Effector memory CD4-positive, alpha-beta T cell (primary cell): ENCODE results near the gene COL26A1.

Experiments
- DNase-seq, 3 donors: peaks; one replicate each; pipeline ENCODE4 v3.0.0-alpha.2; 2020
- H3K27ac ChIP-seq: 2 replicates; pipeline ENCODE4 v1.7.0; 2013; ENCODE audit warnings: mild to moderate bottlenecking, low read length, moderate library complexity; ENCODE audit not compliant: insufficient read depth, poor library complexity, severe bottlenecking
- H3K27me3 ChIP-seq: replicated peaks from 2 replicates; pipeline ENCODE4 v1.7.0; 2013; ENCODE audit warnings: mild to moderate bottlenecking, low read length; ENCODE audit not compliant: insufficient read depth, control insufficient read depth, poor library complexity, severe bottlenecking
- H3K36me3 ChIP-seq: 2 replicates; pipeline ENCODE4 v1.7.0; 2013; ENCODE audit warnings: mild to moderate bottlenecking, low read length, moderate library complexity; ENCODE audit not compliant: control insufficient read depth, insufficient read depth
- H3K4me1 ChIP-seq: 2 replicates; pipeline ENCODE4 v1.7.0; 2013; ENCODE audit warnings: low read length, mild to moderate bottlenecking; ENCODE audit not compliant: control insufficient read depth, insufficient read depth, poor library complexity, severe bottlenecking
- H3K4me3 ChIP-seq: 2 replicates; pipeline ENCODE4 v1.7.0; 2013; ENCODE audit warnings: low read length, low read depth, mild to moderate bottlenecking; ENCODE audit not compliant: insufficient read depth, poor library complexity, severe bottlenecking
- H3K9me3 ChIP-seq: 2 replicates; pipeline ENCODE4 v1.7.0; 2013; ENCODE audit warnings: mild to moderate bottlenecking, low read length, moderate library complexity; ENCODE audit not compliant: control insufficient read depth

COL26A1 gene

DNA sequence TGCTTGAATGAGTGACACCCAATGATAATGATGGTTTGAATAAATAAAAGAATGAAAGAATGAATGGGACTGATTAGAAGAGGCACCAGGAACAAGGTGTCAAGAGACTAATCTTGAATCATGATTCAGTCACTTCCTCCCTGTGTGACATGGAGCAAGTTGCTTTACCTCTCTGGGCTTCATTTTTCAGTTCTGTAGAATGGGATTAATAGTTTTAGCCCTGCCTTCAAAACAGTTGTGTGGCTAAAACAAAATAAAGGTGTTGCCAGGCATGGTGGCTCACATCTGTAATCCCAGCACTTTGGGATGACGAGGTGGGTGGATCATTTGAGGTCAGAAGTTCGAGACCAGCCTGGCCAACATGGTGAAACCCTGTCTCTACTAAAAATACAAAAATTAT, 228.8 kb downstream of the COL26A1 start:
- no peaks in the 10 kb centered on the region for H3K9me3 ChIP-seq
- no peak overlapping the region for H3K27ac ChIP-seq
- H3K4me3 ChIP-seq: no peak overlapping the region
- no peaks in the 10 kb centered on the region for H3K27me3 ChIP-seq
- no peaks in the 10 kb centered on the region for H3K4me1 ChIP-seq
- H3K36me3 ChIP-seq: no peaks in the 10 kb centered on the region
- DNase-seq: no peak

DNA sequence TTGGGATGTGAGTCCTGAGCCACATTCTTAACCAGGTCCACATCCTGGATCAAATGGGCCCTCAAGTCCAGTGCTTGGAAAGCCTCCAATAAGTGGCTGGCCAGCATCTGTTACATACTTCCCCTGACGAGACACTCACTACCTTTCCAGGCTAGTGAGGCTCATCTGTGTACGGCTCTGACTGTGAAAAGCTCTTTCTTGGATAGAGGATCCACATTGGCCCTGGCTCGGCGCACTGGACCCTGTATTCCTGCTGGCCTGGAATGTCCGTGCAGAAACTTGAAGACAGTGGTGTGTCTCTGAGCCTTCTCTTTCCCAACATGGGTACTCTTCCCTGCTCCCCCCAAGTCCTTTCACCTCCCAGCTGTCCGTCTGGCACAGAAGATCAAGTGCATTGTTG, 230.9 kb downstream of the COL26A1 start:
- H3K36me3 ChIP-seq: no peaks in the 10 kb centered on the region
- no peaks in the 10 kb centered on the region for H3K27me3 ChIP-seq
- no peak overlapping the region for H3K27ac ChIP-seq
- no peaks in the 10 kb centered on the region for H3K9me3 ChIP-seq
- H3K4me3 ChIP-seq: no peak overlapping the region
- DNase-seq: no peak
- no peaks in the 10 kb centered on the region for H3K4me1 ChIP-seq

DNA sequence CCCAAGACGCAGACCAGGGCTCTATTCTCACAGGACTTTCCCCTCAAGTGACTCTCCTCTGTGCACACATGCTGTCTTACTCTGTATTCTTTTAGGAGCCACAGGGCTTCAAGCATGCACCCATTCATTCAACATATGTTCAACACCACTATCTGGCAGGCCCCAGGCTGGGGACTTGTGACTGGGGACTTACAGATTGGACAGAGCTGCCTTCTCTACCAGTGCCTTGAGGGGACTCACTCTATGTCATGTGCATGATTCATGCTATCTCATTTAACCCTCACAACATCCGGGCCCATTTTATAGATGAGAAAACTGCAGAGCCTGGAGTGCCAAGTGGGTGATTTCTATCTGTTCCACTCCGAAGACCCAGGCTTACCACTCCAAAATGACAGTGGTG, 232.1 kb downstream of the COL26A1 start:
- Histone ChIP-seq H3K4me3 (no peak overlapping the region), H3K27ac (no peak overlapping the region), H3K9me3 (no peaks in the 10 kb centered on the region), H3K27me3 (no peaks in the 10 kb centered on the region), H3K4me1 (no peaks in the 10 kb centered on the region), H3K36me3 (no peaks in the 10 kb centered on the region)
- no peak for DNase-seq

DNA sequence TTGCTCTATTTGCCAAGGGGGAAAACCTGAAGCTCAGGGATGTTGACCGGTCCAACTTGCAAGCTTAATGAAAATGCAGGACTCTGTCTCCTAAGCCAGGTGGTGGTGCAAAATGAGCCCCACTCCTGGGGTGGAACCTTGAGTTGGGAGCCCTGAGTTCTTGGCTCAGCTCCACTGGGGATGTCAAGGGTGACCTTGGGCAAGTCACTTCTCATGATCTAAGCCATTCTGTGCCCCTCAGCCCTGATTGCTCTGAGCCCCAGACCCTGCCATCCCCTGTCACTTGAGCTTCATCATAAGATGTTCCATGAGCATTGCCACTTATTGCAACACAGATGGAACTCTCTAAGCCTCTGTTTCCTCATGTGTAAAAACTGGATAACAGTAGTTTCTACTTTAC, 232.6 kb downstream of the COL26A1 start:
- Histone ChIP-seq H3K27me3 (no peaks in the 10 kb centered on the region), H3K27ac (no peak overlapping the region), H3K4me3 (no peak overlapping the region), H3K9me3 (no peaks in the 10 kb centered on the region), H3K36me3 (no peaks in the 10 kb centered on the region), H3K4me1 (no peaks in the 10 kb centered on the region)
- DNase-seq: no peak

DNA sequence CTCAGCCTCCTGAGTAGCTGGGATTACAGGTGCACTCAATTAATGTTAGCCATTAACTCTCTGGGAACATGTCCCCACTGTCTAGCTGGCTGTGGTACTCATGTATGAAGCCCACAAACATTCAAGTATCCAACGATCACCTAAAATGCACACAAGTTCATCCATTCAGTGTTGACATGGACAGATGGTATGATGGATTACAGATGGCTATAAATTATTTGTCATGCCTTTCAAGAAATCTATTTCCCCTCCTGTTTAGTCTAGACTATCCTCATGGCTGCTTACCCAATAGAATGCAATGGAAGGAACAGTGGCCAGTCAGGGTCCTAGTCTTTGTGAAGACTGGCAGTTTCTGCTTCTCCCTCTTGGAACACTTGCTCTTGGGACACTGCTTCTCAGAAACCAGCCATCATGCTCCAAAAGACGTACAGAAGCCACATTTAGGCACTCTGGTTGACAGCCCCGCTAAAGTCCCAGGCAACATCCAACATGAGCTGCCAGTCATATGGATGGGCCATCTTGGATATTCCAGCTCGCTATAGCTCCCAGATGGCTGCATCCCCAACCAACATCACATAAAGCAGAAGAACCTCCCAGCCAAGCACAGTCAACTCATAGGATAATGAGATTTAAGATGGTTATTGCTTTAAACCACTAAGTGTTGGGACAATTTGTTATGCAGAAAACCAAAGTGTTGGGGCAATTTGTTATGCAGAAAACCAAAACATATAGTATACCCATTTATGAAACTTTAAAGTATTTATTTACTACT, 233.3 kb downstream of the COL26A1 start:
- Histone ChIP-seq H3K36me3 (no peaks in the 10 kb centered on the region), H3K4me3 (no peak overlapping the region), H3K4me1 (no peaks in the 10 kb centered on the region), H3K27me3 (no peaks in the 10 kb centered on the region), H3K27ac (no peak overlapping the region), H3K9me3 (no peaks in the 10 kb centered on the region)
- DNase-seq: no peak

DNA sequence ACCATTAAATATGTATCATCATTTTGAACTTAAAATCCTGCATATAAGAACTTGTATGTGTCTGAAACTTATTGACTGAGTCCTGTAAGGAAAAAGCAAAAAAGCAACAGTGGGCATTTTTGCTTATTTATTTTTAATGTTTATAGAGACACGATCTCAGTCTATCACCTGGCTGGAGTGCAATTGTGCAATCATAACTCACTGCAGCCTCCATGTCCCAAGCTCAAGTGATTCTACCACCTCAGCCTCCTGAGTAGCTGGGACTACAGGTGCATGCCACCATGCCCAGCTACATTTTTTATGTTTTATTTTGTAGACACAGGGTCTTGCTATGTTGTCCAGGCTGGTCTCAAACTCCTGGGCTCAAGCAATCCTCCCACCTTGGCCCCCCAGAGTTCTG, 234.2 kb downstream of the COL26A1 start:
- no peak overlapping the region for H3K4me3 ChIP-seq
- H3K9me3 ChIP-seq: no peaks in the 10 kb centered on the region
- no peaks in the 10 kb centered on the region for H3K27me3 ChIP-seq
- no peak overlapping the region for H3K27ac ChIP-seq
- no peak for DNase-seq
- no peaks in the 10 kb centered on the region for H3K4me1 ChIP-seq
- no peaks in the 10 kb centered on the region for H3K36me3 ChIP-seq

DNA sequence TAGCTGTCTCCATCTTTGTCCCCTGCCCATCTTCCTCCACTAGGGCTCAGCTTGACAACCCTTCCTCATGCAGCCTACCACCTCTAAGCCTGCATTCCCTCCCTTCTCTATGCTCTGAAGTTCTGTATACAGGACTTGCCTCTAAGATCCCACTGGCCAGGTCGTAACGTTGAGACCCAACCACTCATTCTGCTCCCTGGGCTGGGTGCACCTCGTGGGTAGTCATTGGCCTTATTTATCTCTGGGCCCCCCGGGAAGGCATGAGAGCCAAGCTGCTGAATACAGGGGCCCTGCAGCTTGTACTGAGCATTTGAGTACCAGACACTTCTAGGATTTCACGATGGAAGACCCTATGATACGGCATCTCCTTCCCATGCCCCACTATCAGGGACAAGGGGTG, 235.3 kb downstream of the COL26A1 start:
- H3K27me3 ChIP-seq: no peaks in the 10 kb centered on the region
- no peaks in the 10 kb centered on the region for H3K4me1 ChIP-seq
- no peak for DNase-seq
- H3K4me3 ChIP-seq: no peak overlapping the region
- no peaks in the 10 kb centered on the region for H3K36me3 ChIP-seq
- no peak overlapping the region for H3K27ac ChIP-seq
- H3K9me3 ChIP-seq: no peaks in the 10 kb centered on the region

DNA sequence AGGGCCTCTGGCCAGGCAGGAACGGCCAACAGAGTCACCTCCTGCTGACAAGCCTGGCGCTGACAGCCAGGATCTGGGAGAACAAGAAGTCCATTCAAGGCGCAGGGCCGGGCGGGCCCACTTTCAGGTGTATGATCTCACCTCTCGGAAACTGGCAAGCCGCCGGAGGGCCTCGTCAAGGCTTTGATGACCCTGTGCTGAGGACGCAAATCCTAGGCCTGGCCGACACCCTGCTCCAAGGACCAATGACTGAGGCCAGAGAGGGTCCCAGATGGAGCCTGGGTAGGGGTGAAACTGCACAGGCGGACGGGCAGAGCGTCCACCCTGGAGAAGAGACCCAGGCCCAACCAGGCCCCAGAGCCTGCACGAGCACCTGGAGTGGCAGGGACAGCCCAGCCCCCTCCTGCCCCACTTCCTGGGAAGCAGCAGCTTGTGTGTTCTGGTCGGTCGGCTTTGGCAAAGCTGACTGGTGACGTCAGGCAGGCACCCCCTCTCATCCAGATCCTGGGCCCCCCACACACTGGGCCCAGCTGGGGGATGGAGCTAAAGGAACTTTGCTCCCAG, 235.8 kb downstream of the COL26A1 start:
- H3K9me3 ChIP-seq: no peaks in the 10 kb centered on the region
- H3K4me3 ChIP-seq: no peak overlapping the region
- no peak overlapping the region for H3K27ac ChIP-seq
- DNase-seq: no peak
- no peaks in the 10 kb centered on the region for H3K4me1 ChIP-seq
- no peaks in the 10 kb centered on the region for H3K36me3 ChIP-seq
- H3K27me3 ChIP-seq: no peaks in the 10 kb centered on the region

DNA sequence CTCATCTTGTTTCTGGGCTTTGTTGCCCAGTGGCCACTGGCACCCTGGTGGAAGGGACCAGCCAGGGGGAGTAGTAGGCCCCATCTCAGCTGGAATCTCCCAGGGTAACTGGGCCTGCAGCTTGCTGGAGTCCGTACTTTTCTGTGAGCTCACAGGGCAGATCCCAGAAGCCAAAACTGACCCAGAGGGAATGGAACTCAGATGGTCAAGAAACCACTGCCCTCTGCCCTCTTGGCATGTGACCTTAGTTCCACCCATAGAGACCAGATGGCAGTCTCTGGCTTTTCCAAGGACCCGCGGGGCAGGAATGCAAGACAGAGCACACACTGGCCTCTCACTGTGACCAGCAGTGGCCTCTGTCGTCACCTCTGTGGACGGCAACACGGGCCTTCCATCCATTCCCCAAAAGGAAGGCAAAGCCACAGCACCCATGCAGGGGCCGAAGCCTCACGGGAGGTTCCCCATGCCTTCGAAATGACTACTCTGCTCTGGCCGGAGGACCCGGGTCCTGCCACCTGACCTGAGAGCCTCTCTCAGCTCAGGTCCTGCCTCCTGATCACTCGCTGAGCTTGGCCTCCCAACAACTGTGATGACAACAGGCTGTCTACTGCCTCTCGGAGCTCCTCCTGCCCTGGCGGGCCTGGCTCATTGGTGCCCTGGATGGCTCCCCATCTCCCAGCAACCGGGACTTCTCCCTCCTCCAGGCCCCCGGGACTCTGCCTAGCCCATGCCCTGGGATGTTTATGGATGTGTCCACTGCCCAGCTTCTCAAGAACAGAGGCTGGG, 236.5 kb downstream of the COL26A1 start:
- Histone ChIP-seq H3K4me1 (no peaks in the 10 kb centered on the region), H3K27ac (no peak overlapping the region), H3K9me3 (no peaks in the 10 kb centered on the region), H3K36me3 (no peaks in the 10 kb centered on the region), H3K4me3 (no peak overlapping the region), H3K27me3 (no peaks in the 10 kb centered on the region)
- no peak for DNase-seq

DNA sequence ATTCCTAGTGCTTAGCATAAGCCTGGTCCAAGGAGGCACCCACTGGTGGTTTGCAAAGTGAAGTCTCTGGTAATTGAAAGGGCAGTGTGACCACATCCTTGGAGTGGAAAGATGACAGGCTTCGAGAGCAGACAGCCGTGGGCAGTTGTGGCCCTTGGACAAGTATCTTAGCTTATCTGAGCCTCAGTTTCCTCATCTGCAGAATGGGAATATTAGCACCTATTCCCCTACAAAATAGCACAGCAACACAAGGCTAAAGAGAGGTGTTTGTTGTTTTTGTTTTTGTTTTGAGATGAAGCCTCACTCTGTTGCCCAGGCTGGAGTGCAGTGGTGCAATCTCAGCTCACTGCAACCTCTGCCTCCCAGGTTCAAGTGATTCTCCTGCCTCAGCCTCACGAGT, 237.1 kb downstream of the COL26A1 start:
- H3K4me3 ChIP-seq: no peak overlapping the region
- no peak overlapping the region for H3K27ac ChIP-seq
- no peaks in the 10 kb centered on the region for H3K27me3 ChIP-seq
- H3K36me3 ChIP-seq: no peaks in the 10 kb centered on the region
- no peaks in the 10 kb centered on the region for H3K9me3 ChIP-seq
- H3K4me1 ChIP-seq: no peaks in the 10 kb centered on the region
- no peak for DNase-seq
